GM18505 (cell line): ENCODE data around the gene ARHGAP18.

ENCODE experiments used
- ATAC-seq: cut with Tn5 transposase; IDR thresholded peaks from one replicate; pipeline ENCODE4 v1.9.1; 2021; ENCODE audit not compliant: unreplicated experiment
- POLR2A ChIP-seq: IDR thresholded peaks from 4 replicates; pipeline ENCODE4 v1.6.1; 2011; ENCODE audit warnings: borderline replicate concordance; ENCODE audit not compliant: insufficient read depth, insufficient read length; ENCODE audit errors: extremely low read depth

ARHGAP18 gene

DNA sequence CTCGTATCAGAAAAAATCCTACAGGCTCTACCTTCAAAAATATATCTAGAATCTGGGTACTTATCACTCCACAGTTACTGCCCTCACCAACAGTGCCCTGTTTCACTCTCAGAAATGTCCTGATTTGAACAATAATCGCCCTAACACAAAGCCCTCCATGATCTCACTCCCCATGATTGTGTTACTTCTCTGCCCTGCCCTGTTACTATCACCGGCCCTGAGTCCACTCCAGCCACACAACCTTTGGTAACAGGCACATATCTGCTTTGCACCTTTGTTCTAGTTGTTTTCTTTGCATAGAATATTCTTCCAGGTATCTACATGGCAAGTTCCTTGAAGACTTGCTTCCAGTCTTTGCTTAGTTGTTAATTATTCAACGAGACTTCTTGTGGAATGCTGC is 142.0 kb downstream of the ARHGAP18 start:
- TF ChIP-seq POLR2A = no peak
- no peak for ATAC-seq

DNA sequence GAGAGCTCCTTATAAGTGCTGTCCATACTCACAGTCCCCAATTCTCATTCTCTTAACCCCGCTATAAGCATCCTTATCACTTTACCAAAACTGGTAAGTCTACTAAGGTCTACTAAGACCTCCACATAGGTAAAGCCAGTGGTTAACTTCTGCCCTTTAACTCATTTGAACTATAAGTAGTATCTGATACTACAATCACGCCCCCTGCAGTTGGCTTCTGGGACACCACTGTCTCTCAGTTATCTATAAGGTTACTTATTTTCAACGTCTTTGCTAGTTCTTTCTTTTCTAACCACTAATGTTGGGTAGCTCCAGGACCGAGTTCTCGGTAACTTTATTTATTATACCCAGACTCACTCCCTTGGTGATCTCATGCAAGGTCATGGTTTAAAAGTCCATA is 142.6 kb downstream of the ARHGAP18 start:
- ATAC-seq = no peak
- no peak for TF ChIP-seq POLR2A

DNA sequence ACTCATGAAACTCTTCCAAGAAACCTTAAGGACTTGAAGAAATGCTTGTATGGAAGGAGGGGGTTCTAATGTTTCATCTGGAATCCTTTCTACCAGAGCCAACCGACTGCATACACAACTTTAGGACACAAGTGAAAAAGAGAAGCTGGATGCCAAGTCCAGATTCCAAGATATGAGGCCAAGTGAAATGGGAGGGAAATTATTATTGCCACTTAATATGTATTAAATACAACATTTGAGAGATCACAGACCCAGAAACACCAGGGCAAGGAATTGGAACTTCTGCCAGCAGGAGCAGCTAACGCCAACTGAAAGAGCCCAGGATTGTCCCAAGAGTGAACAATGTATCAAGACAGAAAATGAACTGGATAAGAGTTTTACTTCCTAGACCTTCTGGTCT is 144.2 kb downstream of the ARHGAP18 start:
- no peak for TF ChIP-seq POLR2A
- ATAC-seq = no peak

DNA sequence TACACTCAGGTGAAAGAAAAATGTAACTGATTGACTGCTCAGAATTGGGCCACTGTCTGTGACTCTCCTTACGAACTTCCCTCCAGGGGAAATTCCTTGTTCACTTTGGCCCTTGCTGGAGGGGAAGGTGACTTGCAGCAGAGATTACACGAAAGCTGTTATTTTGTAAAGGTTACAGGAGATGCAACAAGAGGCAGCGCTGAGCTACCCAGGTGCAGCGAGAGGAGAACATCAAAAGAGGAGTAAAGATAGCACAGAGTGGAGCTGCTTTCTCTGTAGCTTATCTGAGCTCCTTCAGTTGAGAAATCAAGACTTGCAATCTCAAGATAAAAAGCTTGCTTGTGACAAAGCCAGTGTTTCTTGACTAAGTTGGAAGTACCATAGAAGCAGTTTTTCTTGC is 144.6 kb downstream of the ARHGAP18 start:
- no peak for ATAC-seq
- no peak for TF ChIP-seq POLR2A

DNA sequence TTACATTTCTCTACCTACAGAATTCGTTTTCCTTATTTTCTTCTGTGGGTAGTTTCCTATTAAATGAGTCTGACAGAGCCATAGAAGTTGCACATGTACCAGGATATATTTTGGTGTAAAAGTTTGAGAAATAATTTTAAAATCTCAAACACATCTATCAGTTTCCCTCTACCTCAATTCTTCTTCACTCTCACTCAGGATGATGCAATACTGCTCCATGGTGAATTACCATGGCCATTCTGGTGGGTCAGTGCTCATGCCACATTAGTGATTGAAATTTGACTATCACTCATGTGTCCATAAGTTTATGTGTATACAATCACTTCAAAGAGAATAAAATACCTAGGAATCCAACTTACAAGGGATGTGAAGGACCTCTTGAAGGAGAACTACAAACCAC is 151.7 kb downstream of the ARHGAP18 start:
- ATAC-seq = no peak
- no peak for TF ChIP-seq POLR2A

DNA sequence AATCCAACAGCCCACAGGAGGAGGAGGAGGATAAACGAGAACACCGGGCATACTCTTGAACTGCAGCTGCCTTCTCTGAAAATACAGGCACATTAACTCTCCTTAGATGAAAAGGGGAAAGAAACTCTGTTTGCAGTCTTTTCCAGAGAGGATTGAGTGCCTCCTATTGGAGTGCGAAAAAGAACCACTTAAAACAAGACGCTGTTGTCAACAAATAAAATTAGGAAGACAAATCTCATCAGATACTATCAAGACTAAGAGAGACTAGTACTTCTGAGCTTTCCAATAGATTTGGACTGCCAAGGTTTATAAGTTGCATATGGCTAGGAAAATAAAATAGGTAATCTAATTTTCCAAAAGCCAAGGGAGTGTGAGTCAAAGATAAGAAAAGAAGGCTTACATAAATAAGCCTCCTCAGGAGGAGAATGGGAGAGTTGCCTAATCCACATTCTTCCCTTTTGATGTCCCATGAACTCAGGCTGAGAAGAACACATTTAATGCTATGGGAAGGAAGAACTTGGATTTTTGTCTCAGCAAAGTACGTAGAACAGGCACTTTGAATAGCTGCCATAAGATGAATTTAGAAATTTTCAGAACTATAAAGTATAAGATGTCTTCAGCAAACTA is 154.7 kb downstream of the ARHGAP18 start:
- no peak for TF ChIP-seq POLR2A
- ATAC-seq = no peak

DNA sequence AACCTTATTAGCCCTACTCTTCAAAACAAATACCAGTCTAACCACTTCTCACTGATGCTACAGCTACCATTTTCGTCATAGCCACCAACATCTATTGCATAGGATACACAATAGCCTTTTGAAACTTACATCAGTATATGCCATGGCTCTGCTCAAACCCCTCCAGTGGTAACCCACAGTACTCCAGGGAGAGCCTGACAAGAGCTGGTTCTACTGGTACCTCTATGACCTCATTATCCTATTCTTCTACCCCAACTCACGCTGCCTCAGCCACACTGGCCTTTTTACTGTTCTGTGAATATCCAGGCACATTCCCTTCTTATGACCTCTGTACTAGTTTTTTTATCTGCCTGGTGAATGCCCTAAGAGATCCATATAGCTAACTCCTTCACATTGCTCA is 157.6 kb downstream of the ARHGAP18 start:
- no peak for ATAC-seq
- no peak for TF ChIP-seq POLR2A

DNA sequence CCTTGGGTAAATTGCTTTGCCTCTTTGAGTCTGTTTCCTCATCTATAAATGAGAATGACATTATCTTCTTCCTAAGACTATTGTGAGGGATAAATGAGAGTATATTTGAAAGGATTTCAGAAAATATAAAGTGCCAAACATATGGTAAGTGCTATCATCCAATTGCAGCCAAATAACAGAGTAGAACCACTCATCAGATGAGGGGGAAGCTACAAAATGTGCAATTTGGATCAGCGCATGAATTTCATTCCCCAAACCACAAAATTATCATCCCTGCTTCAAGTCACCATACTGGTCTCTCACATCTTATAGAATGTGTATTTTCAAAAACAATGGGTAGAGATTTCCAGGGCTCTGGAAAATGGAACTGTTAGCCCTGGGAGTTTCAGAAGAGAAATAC is 158.5 kb downstream of the ARHGAP18 start:
- TF ChIP-seq POLR2A = no peak
- no peak for ATAC-seq

DNA sequence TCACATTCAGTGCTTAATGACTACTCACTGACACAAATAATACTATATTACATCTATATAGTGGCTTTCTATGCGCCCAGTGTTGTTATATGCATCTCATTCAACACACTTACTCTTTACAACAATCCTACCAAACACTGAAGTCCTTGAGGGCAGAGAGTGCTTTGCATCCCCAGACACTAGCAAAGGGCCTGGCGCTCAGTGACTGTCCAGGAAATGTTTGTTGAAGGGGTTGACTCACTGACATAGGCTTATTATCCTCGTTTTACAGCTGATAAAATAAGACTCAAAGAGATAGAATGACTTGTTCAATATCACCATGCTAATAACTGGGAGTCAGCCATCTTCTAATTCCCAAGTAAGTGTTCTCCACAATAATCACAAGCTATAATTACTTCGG is 163.3 kb downstream of the ARHGAP18 start:
- ATAC-seq = no peak
- TF ChIP-seq POLR2A = no peak

DNA sequence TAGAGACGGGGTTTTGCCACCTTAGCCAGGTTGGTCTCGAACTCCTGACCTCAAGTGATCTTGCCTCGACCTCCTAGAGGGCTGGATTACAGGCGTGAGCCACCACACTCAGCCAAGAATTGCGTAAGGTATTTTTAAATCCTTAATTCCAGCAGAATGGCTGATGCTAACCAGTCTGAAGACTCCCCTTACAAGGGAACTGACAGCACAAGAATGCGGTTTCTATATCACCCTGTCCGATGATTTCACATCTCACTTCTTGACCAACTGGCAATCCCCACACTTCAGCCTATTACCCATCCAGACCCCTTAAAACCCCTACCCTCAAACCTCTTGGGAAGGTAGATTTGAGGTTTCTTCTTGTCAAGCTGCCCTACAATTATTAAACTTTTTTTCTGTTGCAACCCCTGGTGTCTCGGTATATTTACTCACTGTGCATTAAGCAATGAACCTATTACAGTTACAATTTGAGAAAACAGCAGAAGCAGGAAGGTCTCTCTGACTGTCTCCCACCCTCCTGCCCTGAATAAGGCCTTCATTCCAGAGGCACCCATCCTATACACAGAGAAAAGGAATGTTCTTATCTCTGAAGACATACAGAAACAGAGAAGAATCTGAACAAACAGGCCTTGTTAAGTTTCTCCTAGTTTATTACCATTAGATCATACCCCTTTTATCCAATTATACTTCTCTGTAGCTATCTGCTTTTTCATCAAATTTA is 164.9 kb downstream of the ARHGAP18 start:
- no peak for ATAC-seq
- TF ChIP-seq POLR2A = no peak

DNA sequence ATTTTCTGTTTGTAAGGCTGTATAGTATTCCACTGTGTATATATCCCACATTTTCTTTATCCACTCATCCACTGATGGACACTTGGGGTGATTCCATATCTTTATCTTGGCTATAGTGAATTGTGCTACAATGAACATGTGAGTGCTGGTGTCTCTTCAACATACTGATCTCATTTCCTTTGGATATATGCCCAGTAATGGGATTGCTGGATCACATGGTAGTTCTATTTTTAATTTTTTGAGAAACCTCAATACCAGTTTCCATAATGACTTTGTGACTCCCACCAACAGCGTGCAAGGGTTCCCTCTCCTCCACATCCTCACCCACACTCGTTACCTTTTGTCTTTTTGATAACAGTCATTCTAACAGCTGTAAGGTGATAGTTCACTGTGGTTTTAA is 166.0 kb downstream of the ARHGAP18 start:
- ATAC-seq = no peak
- no peak for TF ChIP-seq POLR2A

DNA sequence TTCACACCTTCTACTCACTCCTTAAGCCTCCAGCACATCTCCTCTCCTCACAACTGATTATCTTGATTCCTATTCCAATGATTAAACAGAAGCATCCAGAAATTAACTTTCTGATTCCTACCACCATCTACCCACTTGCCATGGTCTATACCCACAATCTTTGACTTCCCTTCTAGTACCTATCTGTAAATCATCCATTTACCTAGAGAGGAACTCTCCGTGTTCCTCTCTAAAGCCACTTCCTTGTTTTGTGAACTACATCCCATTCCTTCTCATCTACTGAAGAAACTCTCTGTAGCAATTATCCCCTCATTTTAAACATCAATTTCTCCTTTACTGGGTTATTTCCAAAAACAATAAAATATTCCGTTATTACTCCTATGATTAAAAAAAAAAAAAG is 167.3 kb downstream of the ARHGAP18 start:
- no peak for ATAC-seq
- no peak for TF ChIP-seq POLR2A

DNA sequence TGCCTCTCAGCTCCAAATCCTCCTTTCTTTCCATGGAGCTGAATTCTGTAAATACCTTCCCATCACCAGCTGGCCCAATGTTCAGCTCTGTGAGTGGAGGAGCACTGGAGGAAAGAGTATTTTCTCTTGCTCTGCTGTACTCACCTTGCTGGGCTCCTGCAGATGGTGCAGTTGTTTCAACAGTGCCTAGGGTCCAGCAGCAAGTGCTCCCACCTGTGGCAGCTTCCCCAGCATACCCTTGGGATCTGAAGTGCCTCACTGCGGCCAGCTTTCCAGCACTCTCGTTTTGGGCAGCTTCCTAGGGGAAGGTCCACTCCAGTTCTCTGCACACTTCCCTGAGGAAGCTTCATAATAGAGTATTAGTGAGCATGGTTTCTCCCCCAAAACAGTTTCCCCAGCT is 170.9 kb downstream of the ARHGAP18 start:
- ATAC-seq = no peak

DNA sequence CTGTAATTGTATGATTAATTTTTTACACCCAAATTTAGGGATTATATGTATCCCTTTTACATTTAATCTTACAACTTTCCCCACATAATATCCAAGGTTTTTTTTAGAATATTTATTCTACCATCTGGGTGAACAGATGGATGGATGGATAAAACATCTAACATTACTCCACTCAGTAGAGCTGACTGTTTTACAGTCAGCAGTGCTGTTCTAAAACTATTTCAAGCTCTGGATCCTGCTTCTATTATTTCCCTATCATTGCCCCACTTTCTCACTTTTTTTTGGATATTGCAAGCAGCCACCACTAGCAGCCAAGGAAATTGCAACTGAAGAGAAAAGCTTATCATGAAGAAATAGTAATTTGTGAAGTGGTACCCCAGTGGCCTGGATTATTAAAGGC is 173.7 kb downstream of the ARHGAP18 start:
- no peak for ATAC-seq
- TF ChIP-seq POLR2A = no peak

More for the DNA sequence above, 170.9 kb downstream of the ARHGAP18 start:
- TF ChIP-seq POLR2A = no peak

DNA sequence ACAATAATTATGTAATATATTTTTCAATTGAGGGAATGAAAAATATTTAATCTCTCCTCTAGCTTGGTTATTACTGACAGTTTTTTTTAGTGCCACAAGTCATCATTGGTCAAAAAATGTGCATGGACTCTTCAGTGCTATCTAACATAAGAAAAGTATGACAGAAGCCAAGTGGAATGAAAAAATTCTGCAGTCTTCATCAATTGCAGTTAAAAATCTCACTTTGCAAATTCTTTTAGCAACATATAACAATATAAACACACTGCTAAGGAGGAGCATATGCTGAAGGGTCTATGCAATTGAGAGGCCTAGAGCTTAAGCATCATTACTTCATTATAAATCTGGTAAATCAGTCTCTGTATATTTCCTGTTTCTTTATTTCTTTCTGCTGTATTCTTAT is 175.1 kb downstream of the ARHGAP18 start:
- no peak for ATAC-seq
- no peak for TF ChIP-seq POLR2A
